Adrenal gland (tissue), 12 donors: ENCODE results near the gene MAGI2. TPM values are rescaled to one million over a fixed set of nuclear protein-coding genes. Genes with fewer than 3 reads are reported as not detected.

Source experiments
- DNase-seq, 7 donors: peaks; one replicate each; pipeline ENCODE4 v3.0.0-alpha.2; 2019 to 2020
- H3K27ac ChIP-seq, 5 donors: fragments of 200-600 bp; sonication (generic) in 4 of 5; 1 replicate in 3 of 5; 2 replicates in 2 of 5; pipeline versions ENCODE4 v1.5.1 to v1.8.0; 2016 to 2020; ENCODE audit warnings: mild to moderate bottlenecking in 1 of 5
- H3K27me3 ChIP-seq: fragments of 200-600 bp; 2 replicates; pipeline ENCODE4 v1.8.0; 2021
- H3K36me3 ChIP-seq, 2 donors: fragments of 200-600 bp; replicated peaks in 1 of 2; 1 replicate in 1 of 2; 2 replicates in 1 of 2; pipeline versions ENCODE4 v1.5.1 to v1.8.0; 2018 to 2022
- H3K4me1 ChIP-seq, 2 donors: fragments of 200-600 bp; replicated peaks in 1 of 2; 1 replicate in 1 of 2; 2 replicates in 1 of 2; pipeline versions ENCODE4 v1.5.1 to v1.8.0; 2018 to 2021
- H3K4me3 ChIP-seq, 4 donors: fragments of 200-600 bp; sonication (generic) in 3 of 4; one replicate each; pipeline ENCODE4 v1.5.1; 2016 to 2018
- H3K9me3 ChIP-seq, 3 donors: fragments of 200-600 bp; sonication (generic) in 1 of 3; replicated peaks in 1 of 3; 1 replicate in 2 of 3; 2 replicates in 1 of 3; pipeline versions ENCODE4 v1.5.1 to v1.8.0; 2016 to 2021
- CTCF ChIP-seq, 6 experiments: fragments of 450-650 bp in 4 of 6; fragments of 200-600 bp in 2 of 6; sonication (generic) in 1 of 6; IDR thresholded peaks; 1 replicate in 5 of 6; 2 replicates in 1 of 6; pipeline versions ENCODE4 v1.5.1 to v1.8.0; 2016 to 2021; ENCODE audit warnings: antibody characterized with exemption in 6 of 6, mild to moderate bottlenecking in 2 of 6, moderate library complexity in 1 of 6
- POLR2A ChIP-seq, 2 donors: fragments of 450-650 bp; IDR thresholded peaks; one replicate each; pipeline ENCODE4 v1.6.1; 2017; ENCODE audit warnings: antibody characterized with exemption in 2 of 2, mild to moderate bottlenecking in 2 of 2, moderate library complexity in 1 of 2
- WGBS, 4 donors: extraction: QIAGEN DNeasy Blood & Tissue Kit in 2 of 4; methylation state at CpG; one replicate each; pipeline versions ENCODE4 v1.1.5 to v1.1.7; 2013 to 2017; 5-methylcytosine and 5-hydroxymethylcytosine counted together
- intact Hi-C, 2 donors: fragments of 100-400 bp; cut with DNase I; formaldehyde crosslinking; loops; one replicate each; pipeline versions ENCODE4 v1.14.1 to v1.15.0; 2022 to 2023
- polyA plus RNA-seq, 3 donors: library from polyadenylated mRNA; stranded (reverse); fragments of 200-250 nt in 2 of 3; fragments of 350-450 nt in 1 of 3; fragmentation: Illumina TruSeq in 1 of 3; extraction: RNeasy Lipid Tissue Mini Kit (QIAGEN cat#74804) in 1 of 3; gene quantifications; one replicate each; pipeline ENCODE4 v1.2.3, GENCODE V29; 2013 to 2014
- total RNA-seq, 9 donors: library from RNA; depleted of rRNA in 4 of 9; stranded (reverse); fragments of >200 nt in 4 of 9; fragments of 120-200 nt in 1 of 9; fragmentation: NEBNext Ultra II Directional in 1 of 9; extraction: Animal tissue kit (Norgen Biotek cat#: 25700) in 1 of 9; gene quantifications; one replicate each; pipeline versions ENCODE4 v1.1.0 to v1.2.4, GENCODE V29; 2013 to 2023
- donor health status: healthy with polysubstance abuse.
- donor health status: Bipolar disorder and iron deficiency.
- donor health status: DM: yes; HTN: yes; CAD: no.
- donor health status: DM: no; HTN: no; CAD: no.
- donor health status: DM: no; HTN: no; CAD: no.
- donor health status: DM: yes; HTN: yes; CAD: no.

Gene MAGI2
- total and polyA plus RNA-seq, 12 donors, result 3.2 to 37.1 (median 17.1) TPM

DNA sequence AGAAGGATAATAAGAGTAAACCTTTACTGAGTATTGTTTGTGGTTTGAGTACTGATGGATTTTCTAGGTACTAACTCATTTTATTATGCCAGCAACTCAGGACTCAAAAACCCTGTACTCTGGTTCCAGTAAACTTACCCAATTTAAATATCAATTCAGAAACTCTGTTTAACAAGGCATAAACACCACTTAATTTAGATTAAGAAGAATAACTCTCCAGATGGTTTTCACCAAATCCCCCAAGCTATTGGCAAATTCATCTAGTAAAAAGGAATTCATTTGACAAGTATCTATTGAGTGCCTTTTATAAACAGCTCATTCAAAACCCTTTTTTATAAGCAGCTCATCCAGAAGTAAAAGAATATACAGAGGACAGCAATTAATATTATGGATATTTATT lies 1082.5 kb downstream of the MAGI2 start:
- intact Hi-C loops, result no loop called here
- H3K4me3 ChIP-seq, result no peak overlapping the region
- DNase-seq, result no peak
- no peaks in the 10 kb centered on the region for H3K36me3 ChIP-seq
- TF ChIP-seq POLR2A (IDR thresholded peaks at IDR 0.05) (no peak), CTCF (IDR thresholded peaks at IDR 0.05) (no peak)
- H3K4me1 ChIP-seq, result no peaks in the 10 kb centered on the region
- H3K27ac ChIP-seq, result no peak overlapping the region
- H3K9me3 ChIP-seq, result no peaks in the 10 kb centered on the region
- no peaks in the 10 kb centered on the region for H3K27me3 ChIP-seq

- 63 to 67% (median 65%) methylated on average over 2 of the region's 2 CpGs for WGBS, 4 donors
- no peaks in the 10 kb centered on the region for H3K36me3 ChIP-seq
- no peak for DNase-seq
- no peak overlapping the region for H3K4me3 ChIP-seq
- no peaks in the 10 kb centered on the region for H3K4me1 ChIP-seq
- TF ChIP-seq POLR2A (IDR thresholded peaks at IDR 0.05), result no peak
- no peak for TF ChIP-seq CTCF (IDR thresholded peaks at IDR 0.05)
- intact Hi-C loops, result no loop called here
- no peak overlapping the region for H3K27ac ChIP-seq
- no peaks in the 10 kb centered on the region for H3K27me3 ChIP-seq
- no peaks in the 10 kb centered on the region for H3K9me3 ChIP-seq
Observed at GRCh38 chr7:78368771-78369170, 1084.7 kb downstream of the MAGI2 start.

GRCh38 chr7:78367280-78367773 lies 1086.1 kb downstream of the MAGI2 start:
- Histone ChIP-seq H3K36me3 (no peaks in the 10 kb centered on the region), H3K4me1 (no peaks in the 10 kb centered on the region), H3K27ac (no peak overlapping the region), H3K9me3 (no peaks in the 10 kb centered on the region), H3K27me3 (no peaks in the 10 kb centered on the region), H3K4me3 (no peak overlapping the region)
- 91 to 95% (median 93%) methylated on average over 5 of the region's 5 CpGs for WGBS, 4 donors
- no peak for TF ChIP-seq POLR2A (IDR thresholded peaks at IDR 0.05)
- no peak for DNase-seq
- intact Hi-C loops, result no loop called here

GRCh38 chr7:78363866-78364265 lies 1089.6 kb downstream of the MAGI2 start:
- Histone ChIP-seq H3K27ac (no peak overlapping the region), H3K36me3 (no peaks in the 10 kb centered on the region), H3K27me3 (no peaks in the 10 kb centered on the region), H3K9me3 (no peaks in the 10 kb centered on the region), H3K4me3 (no peak overlapping the region), H3K4me1 (no peaks in the 10 kb centered on the region)
- WGBS, 4 donors, result 76 to 84% (median 80%) methylated on average over 4 of the region's 4 CpGs
- intact Hi-C loops, result no loop called here
- TF ChIP-seq POLR2A (IDR thresholded peaks at IDR 0.05) (no peak), CTCF (IDR thresholded peaks at IDR 0.05) (no peak)
- no peak for DNase-seq

GRCh38 chr7:78359836-78360235 lies 1093.6 kb downstream of the MAGI2 start:
- no peaks in the 10 kb centered on the region for H3K27me3 ChIP-seq
- no peaks in the 10 kb centered on the region for H3K36me3 ChIP-seq
- 89 to 100% (median 96%) methylated on average over 1 of the region's 1 CpG for WGBS, 4 donors
- no peak overlapping the region for H3K4me3 ChIP-seq
- H3K27ac ChIP-seq, result no peak overlapping the region
- no peak for DNase-seq
- intact Hi-C loops, result no loop called here
- H3K4me1 ChIP-seq, result no peaks in the 10 kb centered on the region
- TF ChIP-seq CTCF (IDR thresholded peaks at IDR 0.05) (no peak), POLR2A (IDR thresholded peaks at IDR 0.05) (no peak)
- no peaks in the 10 kb centered on the region for H3K9me3 ChIP-seq
